ENCODE data around the gene NFKBIA.

DNA sequence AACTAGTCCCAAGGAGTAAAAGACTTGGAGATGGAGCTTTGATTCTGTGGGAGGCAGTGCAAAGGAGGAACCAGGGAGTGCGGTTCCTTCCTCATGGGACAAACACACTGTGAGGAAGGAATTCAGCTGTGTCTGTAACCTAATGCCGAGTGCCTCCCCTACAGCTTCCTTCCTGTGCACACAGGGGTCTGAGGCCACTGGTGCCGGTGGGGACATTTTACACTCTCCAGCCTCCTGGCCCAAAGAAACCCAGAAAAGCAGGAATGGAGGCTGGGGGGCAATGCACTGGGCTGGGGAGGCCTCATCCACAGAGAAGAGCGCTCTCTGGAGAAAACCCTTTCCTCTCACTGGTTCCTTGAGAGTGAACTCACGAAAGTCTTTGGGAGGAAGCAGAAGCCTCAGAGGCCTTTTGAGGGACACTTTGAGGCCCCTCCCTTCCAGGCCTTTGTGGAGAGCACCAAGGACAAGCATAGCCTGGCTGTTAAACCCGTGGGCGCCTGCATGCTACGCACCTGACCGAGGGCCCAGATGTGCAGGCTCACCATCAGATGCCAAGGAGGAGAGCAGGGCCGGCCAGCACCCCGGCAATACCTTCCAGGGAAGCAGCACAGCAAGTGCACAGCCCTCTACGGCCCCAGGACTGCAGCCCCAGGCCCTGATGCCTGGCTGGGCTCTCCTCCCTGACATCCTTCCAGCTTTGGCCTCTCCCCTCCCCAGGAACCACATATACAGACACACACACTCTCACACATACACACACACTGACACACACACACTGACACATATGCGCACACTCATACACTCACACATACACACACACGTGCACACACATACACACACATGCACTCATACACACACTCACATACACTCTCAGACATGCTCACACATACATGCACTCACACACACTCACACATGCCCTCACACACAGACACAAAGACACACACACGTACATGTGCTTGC is 52.0 kb downstream of the NFKBIA start:
- TF ChIP-seq, protein P1, sequence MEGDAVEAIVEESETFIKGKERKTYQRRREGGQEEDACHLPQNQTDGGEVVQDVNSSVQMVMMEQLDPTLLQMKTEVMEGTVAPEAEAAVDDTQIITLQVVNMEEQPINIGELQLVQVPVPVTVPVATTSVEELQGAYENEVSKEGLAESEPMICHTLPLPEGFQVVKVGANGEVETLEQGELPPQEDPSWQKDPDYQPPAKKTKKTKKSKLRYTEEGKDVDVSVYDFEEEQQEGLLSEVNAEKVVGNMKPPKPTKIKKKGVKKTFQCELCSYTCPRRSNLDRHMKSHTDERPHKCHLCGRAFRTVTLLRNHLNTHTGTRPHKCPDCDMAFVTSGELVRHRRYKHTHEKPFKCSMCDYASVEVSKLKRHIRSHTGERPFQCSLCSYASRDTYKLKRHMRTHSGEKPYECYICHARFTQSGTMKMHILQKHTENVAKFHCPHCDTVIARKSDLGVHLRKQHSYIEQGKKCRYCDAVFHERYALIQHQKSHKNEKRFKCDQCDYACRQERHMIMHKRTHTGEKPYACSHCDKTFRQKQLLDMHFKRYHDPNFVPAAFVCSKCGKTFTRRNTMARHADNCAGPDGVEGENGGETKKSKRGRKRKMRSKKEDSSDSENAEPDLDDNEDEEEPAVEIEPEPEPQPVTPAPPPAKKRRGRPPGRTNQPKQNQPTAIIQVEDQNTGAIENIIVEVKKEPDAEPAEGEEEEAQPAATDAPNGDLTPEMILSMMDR (conservative IDR thresholded peaks at IDR 0.05 in 1 of 2, IDR thresholded peaks at IDR 0.05 in 1 of 2; ENCODE audit: low read depth in 1 of 2, low read length in 2 of 2) = no peak
- TF ChIP-seq EZH2 (IDR thresholded peaks at IDR 0.05; ENCODE audit: low read length, missing control alignments) = no peak

All from fibroblast of lung (primary cell).